Stomach (tissue), 4 donors: ENCODE data around the gene FAIM.
"Not testable (repeated sequence)": the region's sequence is repeated elsewhere in the genome, so short reads cannot be mapped to it uniquely, and the experiment has no call there.

ENCODE experiments used
- POLR2A ChIP-seq, 4 donors: fragments of 450-650 bp; IDR thresholded peaks; one replicate each; pipeline ENCODE4 v1.6.1; 2016; ENCODE audit warnings: antibody characterized with exemption in 4 of 4, control low read depth in 2 of 4, mild to moderate bottlenecking in 1 of 4, moderate library complexity in 1 of 4
- POLR2AphosphoS5 ChIP-seq, 3 donors: sonication (generic); formaldehyde crosslinking; IDR thresholded peaks; one replicate each; pipeline ENCODE4 v1.6.1; 2016; ENCODE audit warnings: antibody characterized with exemption in 3 of 3
- TF ChIP-seq, protein P1 (sequence below), 7 experiments: fragments of 450-650 bp in 4 of 7; fragments of 200-600 bp in 3 of 7; sonication (generic) in 3 of 7; IDR thresholded peaks; one replicate each; pipeline ENCODE4 v1.5.1; 2016 to 2019; ENCODE audit warnings: antibody characterized with exemption in 7 of 7, control low read depth in 2 of 7, mild to moderate bottlenecking in 1 of 7

DNA sequence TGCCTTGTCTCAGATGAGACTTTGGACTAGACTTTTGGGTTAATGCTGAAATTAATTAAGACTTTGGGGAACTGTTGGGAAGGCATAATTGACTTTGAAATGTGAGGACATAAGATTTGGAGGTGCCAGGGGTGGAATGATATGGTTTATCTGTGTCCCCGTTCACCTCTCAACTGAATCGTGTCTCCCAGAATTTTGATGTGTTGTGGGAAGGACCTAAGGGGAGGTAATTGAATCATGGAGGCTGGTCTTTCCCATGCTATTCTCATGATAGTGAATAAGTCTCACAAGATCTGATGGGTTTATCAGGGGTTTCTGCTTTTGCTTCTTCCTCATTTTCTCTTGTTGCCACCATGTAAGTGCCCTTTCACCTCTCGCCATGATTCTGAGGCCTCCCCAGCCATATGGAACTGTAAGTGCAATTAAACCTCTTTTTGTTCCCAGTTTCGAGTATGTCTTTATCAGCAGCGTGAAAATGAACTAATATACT, 4.4 kb upstream of the FAIM start:
- TF ChIP-seq, protein P1, sequence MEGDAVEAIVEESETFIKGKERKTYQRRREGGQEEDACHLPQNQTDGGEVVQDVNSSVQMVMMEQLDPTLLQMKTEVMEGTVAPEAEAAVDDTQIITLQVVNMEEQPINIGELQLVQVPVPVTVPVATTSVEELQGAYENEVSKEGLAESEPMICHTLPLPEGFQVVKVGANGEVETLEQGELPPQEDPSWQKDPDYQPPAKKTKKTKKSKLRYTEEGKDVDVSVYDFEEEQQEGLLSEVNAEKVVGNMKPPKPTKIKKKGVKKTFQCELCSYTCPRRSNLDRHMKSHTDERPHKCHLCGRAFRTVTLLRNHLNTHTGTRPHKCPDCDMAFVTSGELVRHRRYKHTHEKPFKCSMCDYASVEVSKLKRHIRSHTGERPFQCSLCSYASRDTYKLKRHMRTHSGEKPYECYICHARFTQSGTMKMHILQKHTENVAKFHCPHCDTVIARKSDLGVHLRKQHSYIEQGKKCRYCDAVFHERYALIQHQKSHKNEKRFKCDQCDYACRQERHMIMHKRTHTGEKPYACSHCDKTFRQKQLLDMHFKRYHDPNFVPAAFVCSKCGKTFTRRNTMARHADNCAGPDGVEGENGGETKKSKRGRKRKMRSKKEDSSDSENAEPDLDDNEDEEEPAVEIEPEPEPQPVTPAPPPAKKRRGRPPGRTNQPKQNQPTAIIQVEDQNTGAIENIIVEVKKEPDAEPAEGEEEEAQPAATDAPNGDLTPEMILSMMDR (IDR thresholded peaks at IDR 0.05), result not testable (repeated sequence)
- TF ChIP-seq POLR2AphosphoS5, POLR2A (IDR thresholded peaks at IDR 0.05): not testable (repeated sequence)
